Mucosa of stomach (tissue), 1 donor: ENCODE measurements around the gene NFIA.
A peak's percentile ranks its signal among the peaks of the same experiment; 100 is the strongest.

ENCODE experiments used
- H3K27me3 ChIP-seq: one replicate; pipeline ENCODE4 v1.7.0; 2013; ENCODE audit warnings: mild to moderate bottlenecking, low read length; ENCODE audit not compliant: control insufficient read depth, insufficient read depth
- H3K36me3 ChIP-seq: one replicate; pipeline ENCODE4 v1.7.0; 2013; ENCODE audit warnings: low read length; ENCODE audit not compliant: control insufficient read depth, insufficient read depth
- H3K4me1 ChIP-seq: one replicate; pipeline ENCODE4 v1.7.0; 2013; ENCODE audit warnings: mild to moderate bottlenecking, low read length; ENCODE audit not compliant: control insufficient read depth, insufficient read depth
- H3K4me3 ChIP-seq: one replicate; pipeline ENCODE4 v1.7.0; 2013; ENCODE audit warnings: low read length
- H3K9ac ChIP-seq: one replicate; pipeline ENCODE4 v1.7.0; 2013; ENCODE audit warnings: mild to moderate bottlenecking, low read length, moderate library complexity
- H3K9me3 ChIP-seq: one replicate; pipeline ENCODE4 v1.7.0; 2013; ENCODE audit warnings: mild to moderate bottlenecking, low read length, moderate library complexity; ENCODE audit not compliant: control insufficient read depth
- donor health status: Pancreatic carcinoma.

The NFIA gene

DNA sequence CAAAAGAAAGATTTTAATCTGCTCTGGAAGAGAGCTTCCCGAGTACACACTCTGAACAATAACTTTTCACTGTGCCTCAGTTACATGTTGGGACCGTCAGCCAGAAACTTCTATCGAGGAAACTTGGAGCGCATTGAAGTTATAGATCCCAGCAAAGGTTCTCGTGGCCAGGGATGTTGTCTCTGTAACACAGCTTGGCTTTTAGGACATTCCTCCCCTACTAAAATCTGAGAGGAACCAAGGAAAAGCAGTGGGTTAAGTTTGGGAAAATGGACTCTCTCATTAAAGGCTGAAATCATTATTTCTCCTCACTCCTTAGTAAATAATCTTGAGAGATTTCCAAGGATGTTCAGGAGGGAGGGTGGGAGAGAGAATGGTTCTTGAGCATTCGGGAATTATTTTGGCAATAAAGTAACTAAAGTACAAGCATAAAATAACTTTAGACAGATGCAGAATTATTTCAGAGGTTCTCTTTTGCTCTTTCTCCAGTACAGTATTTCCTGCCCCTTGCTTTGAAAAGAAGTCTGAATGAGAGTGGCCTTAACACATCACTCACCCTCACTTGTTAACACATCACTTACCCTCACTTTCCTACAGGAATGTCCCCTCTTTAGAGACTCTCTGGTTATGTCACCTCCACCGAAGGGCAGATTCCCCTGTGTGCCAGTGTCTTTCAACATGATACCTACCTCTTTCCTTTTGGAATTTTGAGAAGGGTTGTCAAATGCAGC is 1.8 kb upstream of the NFIA start:
- Histone ChIP-seq H3K27me3 (no peaks in the 10 kb centered on the region), H3K4me3 (peak overlapping the region; percentile 23), H3K4me1 (peaks cover 37% of the 10 kb centered on the region), H3K9ac (peak overlapping the region; percentile 56), H3K36me3 (no peaks in the 10 kb centered on the region), H3K9me3 (no peaks in the 10 kb centered on the region)

GRCh38 chr1:61081144-61081685 is 1.1 kb upstream of the NFIA start:
- peak overlapping the region; percentile 76 for H3K4me3 ChIP-seq
- H3K9me3 ChIP-seq: no peaks in the 10 kb centered on the region
- no peaks in the 10 kb centered on the region for H3K36me3 ChIP-seq
- no peaks in the 10 kb centered on the region for H3K27me3 ChIP-seq
- H3K4me1 ChIP-seq: peaks cover 32% of the 10 kb centered on the region
- peak overlapping the region; percentile 56 for H3K9ac ChIP-seq

- Histone ChIP-seq H3K36me3 (no peaks in the 10 kb centered on the region), H3K9ac (peak overlapping the region; percentile 56), H3K4me1 (peaks cover 30% of the 10 kb centered on the region), H3K9me3 (no peaks in the 10 kb centered on the region), H3K27me3 (no peaks in the 10 kb centered on the region), H3K4me3 (peak overlapping the region; percentile 76)
Observed at GRCh38 chr1:61081686-61082310, 563 bp upstream of the NFIA start.

- Histone ChIP-seq H3K27me3 (no peaks in the 10 kb centered on the region), H3K36me3 (no peaks in the 10 kb centered on the region), H3K9me3 (no peaks in the 10 kb centered on the region), H3K4me3 (peak overlapping the region; percentile 37), H3K9ac (peak overlapping the region; percentile 78), H3K4me1 (peaks cover 30% of the 10 kb centered on the region)
Observed at GRCh38 chr1:61083013-61083806, 849 bp downstream of the NFIA start.

- peaks cover 25% of the 10 kb centered on the region for H3K4me1 ChIP-seq
- peak overlapping the region; percentile 78 for H3K9ac ChIP-seq
- no peak overlapping the region for H3K4me3 ChIP-seq
Observed at GRCh38 chr1:61083807-61084440, 1.6 kb downstream of the NFIA start.

GRCh38 chr1:61084491-61085031 is 2.2 kb downstream of the NFIA start:
- H3K4me1 ChIP-seq: peaks cover 18% of the 10 kb centered on the region
- H3K9me3 ChIP-seq: no peaks in the 10 kb centered on the region
- H3K27me3 ChIP-seq: no peaks in the 10 kb centered on the region
- H3K36me3 ChIP-seq: no peaks in the 10 kb centered on the region
- H3K4me3 ChIP-seq: no peak overlapping the region
- peak overlapping the region; percentile 78 for H3K9ac ChIP-seq

More at GRCh38 chr1:61083807-61084440, 1.6 kb downstream of the NFIA start:
- Histone ChIP-seq H3K9me3 (no peaks in the 10 kb centered on the region), H3K27me3 (no peaks in the 10 kb centered on the region), H3K36me3 (no peaks in the 10 kb centered on the region)

DNA sequence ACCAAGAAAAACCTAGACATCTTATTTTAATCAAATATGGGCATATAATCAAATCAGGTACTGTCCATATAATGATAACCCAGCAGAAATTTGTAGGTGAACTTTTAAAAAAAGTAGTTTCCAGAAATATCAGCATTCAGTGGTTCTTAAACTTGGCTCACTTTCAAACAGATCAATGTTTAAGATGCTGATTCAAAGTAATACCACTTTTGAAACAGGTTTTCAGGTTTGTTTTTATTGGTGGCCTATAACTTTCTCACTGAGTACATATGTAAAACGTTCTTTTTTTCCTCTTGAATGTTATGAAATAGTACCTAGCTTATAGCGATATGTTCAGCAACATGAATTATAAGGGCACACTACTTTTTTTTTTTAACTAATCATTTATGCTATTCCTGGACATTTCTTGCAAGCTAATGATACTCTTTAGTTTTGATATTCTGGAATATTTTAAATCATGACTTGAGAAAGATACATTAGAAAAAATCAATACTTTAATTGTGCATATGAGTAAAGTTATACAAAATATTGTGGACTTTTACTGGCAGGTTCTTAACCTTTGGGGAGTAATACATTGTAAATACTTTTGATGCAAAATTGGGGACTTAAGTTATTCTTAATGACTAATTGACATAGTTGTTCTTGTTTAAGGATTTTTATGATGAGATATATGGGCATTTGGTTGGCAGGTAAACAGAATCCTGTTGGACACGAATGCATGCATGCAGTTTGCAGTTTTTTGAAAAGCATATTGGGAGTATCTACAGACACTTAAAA is 3.0 kb downstream of the NFIA start:
- H3K9me3 ChIP-seq: no peaks in the 10 kb centered on the region
- H3K36me3 ChIP-seq: no peaks in the 10 kb centered on the region
- H3K4me1 ChIP-seq: peaks cover 14% of the 10 kb centered on the region
- no peaks in the 10 kb centered on the region for H3K27me3 ChIP-seq
- peak overlapping the region; percentile 78 for H3K9ac ChIP-seq
- no peak overlapping the region for H3K4me3 ChIP-seq

GRCh38 chr1:61085983-61086644 is 3.8 kb downstream of the NFIA start:
- Histone ChIP-seq H3K36me3 (no peaks in the 10 kb centered on the region), H3K4me3 (no peak overlapping the region), H3K9ac (no peak overlapping the region), H3K9me3 (no peaks in the 10 kb centered on the region), H3K4me1 (peaks cover 14% of the 10 kb centered on the region), H3K27me3 (no peaks in the 10 kb centered on the region)

GRCh38 chr1:61087571-61087970 is 5.2 kb downstream of the NFIA start:
- Histone ChIP-seq H3K36me3 (no peaks in the 10 kb centered on the region), H3K27me3 (no peaks in the 10 kb centered on the region), H3K9ac (no peak overlapping the region), H3K4me3 (no peak overlapping the region), H3K9me3 (no peaks in the 10 kb centered on the region), H3K4me1 (peaks cover 8% of the 10 kb centered on the region)

GRCh38 chr1:61088163-61088974 is 6.0 kb downstream of the NFIA start:
- no peaks in the 10 kb centered on the region for H3K9me3 ChIP-seq
- H3K9ac ChIP-seq: no peak overlapping the region
- H3K27me3 ChIP-seq: no peaks in the 10 kb centered on the region
- peaks cover 8% of the 10 kb centered on the region for H3K4me1 ChIP-seq
- H3K36me3 ChIP-seq: no peaks in the 10 kb centered on the region
- H3K4me3 ChIP-seq: no peak overlapping the region
